Natural killer cell (primary cell): ENCODE data around the gene CCDC85C. TPM values are rescaled to one million over a fixed set of nuclear protein-coding genes. Genes with fewer than 3 reads are reported as not detected.

Experiments
- ATAC-seq, 3 donors: fragments of 150-1000 bp in 2 of 3; fragments of 200-7000 bp in 1 of 3; cut with Tn5 transposase; 1 replicate in 1 of 3; 2 replicates in 2 of 3; pipeline ENCODE4 v1.10.0; 2021; ENCODE audit warnings: mild to moderate bottlenecking in 2 of 3, moderate library complexity in 2 of 3
- DNase-seq, 2 donors: peaks; one replicate each; pipeline versions ENCODE4 v3.0.0 to v3.0.0-alpha.2; 2013 to 2021; ENCODE audit warnings: mixed read lengths in 1 of 2
- H3K27ac ChIP-seq: one replicate; pipeline ENCODE4 v1.5.1; 2013; ENCODE audit warnings: mild to moderate bottlenecking, low read length
- H3K27me3 ChIP-seq: one replicate; pipeline ENCODE4 v1.6.1; 2013; ENCODE audit warnings: low read length; ENCODE audit not compliant: control insufficient read depth, insufficient read depth
- H3K36me3 ChIP-seq: one replicate; pipeline ENCODE4 v1.6.1; 2013; ENCODE audit warnings: low read length; ENCODE audit not compliant: control insufficient read depth, insufficient read depth
- H3K4me1 ChIP-seq: one replicate; pipeline ENCODE4 v1.6.1; 2013; ENCODE audit warnings: low read length; ENCODE audit not compliant: control insufficient read depth, insufficient read depth
- H3K4me3 ChIP-seq: one replicate; pipeline ENCODE4 v1.5.1; 2013; ENCODE audit warnings: low read length
- H3K9me3 ChIP-seq: one replicate; pipeline ENCODE4 v1.6.1; 2013; ENCODE audit warnings: low read length; ENCODE audit not compliant: control insufficient read depth, insufficient read depth
- H3K27ac Mint-ChIP-seq, 2 donors: one replicate each; pipeline ENCODE4 v1.8.0; 2022; ENCODE audit warnings: mild to moderate bottlenecking in 2 of 2, mixed read lengths in 2 of 2, moderate library complexity in 1 of 2
- H3K27me3 Mint-ChIP-seq, 2 donors: one replicate each; pipeline ENCODE4 v1.8.0; 2022; ENCODE audit warnings: low read depth in 2 of 2, mixed read lengths in 2 of 2
- H3K36me3 Mint-ChIP-seq: one replicate; pipeline ENCODE4 v1.8.0; 2022; ENCODE audit warnings: mixed read lengths
- H3K4me1 Mint-ChIP-seq, 2 donors: one replicate each; pipeline ENCODE4 v1.8.0; 2022; ENCODE audit warnings: mixed read lengths in 2 of 2
- H3K4me3 Mint-ChIP-seq: one replicate; pipeline ENCODE4 v1.8.0; 2022; ENCODE audit warnings: mild to moderate bottlenecking, moderate library complexity, mixed read lengths
- H3K9me3 Mint-ChIP-seq, 2 donors: one replicate each; pipeline ENCODE4 v1.8.0; 2022; ENCODE audit warnings: mixed read lengths in 2 of 2
- CTCF ChIP-seq: fragments of 200-600 bp; IDR thresholded peaks from one replicate; pipeline ENCODE4 v1.8.0; 2022; ENCODE audit warnings: antibody characterized with exemption
- WGBS: methylation state at CpG from one replicate; pipeline ENCODE4 v1.1.7; 2013; ENCODE audit warnings: missing lambda C conversion rate; ENCODE audit not compliant: insufficient coverage; 5-methylcytosine and 5-hydroxymethylcytosine counted together
- intact Hi-C: fragments of 100-400 bp; cut with micrococcal nuclease; formaldehyde crosslinking; loops from one replicate; pipeline ENCODE4 v1.14.2; 2022
- total RNA-seq, 4 donors: library from RNA; stranded (reverse); fragments of 120-200 nt in 1 of 4; gene quantifications; one replicate each; pipeline versions ENCODE4 v1.2.3 to v1.2.4, GENCODE V29; 2013 to 2022

CCDC85C gene
- total RNA-seq, 3 donors from 2014 or later (not counting 1 experiment from before 2014, with no cell fraction given), result 0.73 to 4.3 (median 2.8) TPM

GRCh38 chr14:99584823-99585222 is 19.2 kb downstream of the CCDC85C start:
- no peaks in the 10 kb centered on the region for H3K9me3 Mint-ChIP-seq
- H3K9me3 ChIP-seq, result no peaks in the 10 kb centered on the region
- H3K4me3 Mint-ChIP-seq, result no peak overlapping the region
- WGBS, result 85% methylated on average over 2 of the region's 3 CpGs
- DNase-seq (no peak), ATAC-seq (no peak)
- H3K36me3 ChIP-seq, result no peaks in the 10 kb centered on the region
- intact Hi-C loops, result no loop called here
- no peaks in the 10 kb centered on the region for H3K27me3 Mint-ChIP-seq
- H3K36me3 Mint-ChIP-seq, result no peaks in the 10 kb centered on the region
- peaks cover 0 to 4% of the 10 kb centered on the region in 2 donors for H3K4me1 Mint-ChIP-seq
- no peak overlapping the region for H3K27ac ChIP-seq
- no peak overlapping the region for H3K27ac Mint-ChIP-seq
- no peak overlapping the region for H3K4me3 ChIP-seq
- TF ChIP-seq CTCF, result no peak
- H3K27me3 ChIP-seq, result no peaks in the 10 kb centered on the region
- no peaks in the 10 kb centered on the region for H3K4me1 ChIP-seq

- H3K27ac ChIP-seq, result no peak overlapping the region
- DNase-seq, result no peak
- no peaks in the 10 kb centered on the region for H3K36me3 ChIP-seq
- H3K27ac Mint-ChIP-seq, result no peak overlapping the region
- H3K9me3 ChIP-seq, result no peaks in the 10 kb centered on the region
- no peak for TF ChIP-seq CTCF
- no peak for ATAC-seq
- intact Hi-C loops, result no loop called here
- no peaks in the 10 kb centered on the region for H3K4me1 ChIP-seq
- H3K36me3 Mint-ChIP-seq, result no peaks in the 10 kb centered on the region
- no peaks in the 10 kb centered on the region for H3K27me3 Mint-ChIP-seq
- no peaks in the 10 kb centered on the region for H3K4me1 Mint-ChIP-seq
- 92% methylated on average over 11 of the region's 11 CpGs for WGBS
- no peaks in the 10 kb centered on the region for H3K27me3 ChIP-seq
- no peaks in the 10 kb centered on the region for H3K9me3 Mint-ChIP-seq
- no peak overlapping the region for H3K4me3 ChIP-seq
- H3K4me3 Mint-ChIP-seq, result no peak overlapping the region
Observed at GRCh38 chr14:99581938-99582337, 22.1 kb downstream of the CCDC85C start.

- no peak overlapping the region for H3K27ac ChIP-seq
- no peaks in the 10 kb centered on the region for H3K9me3 ChIP-seq
- H3K27me3 ChIP-seq, result no peaks in the 10 kb centered on the region
- H3K36me3 Mint-ChIP-seq, result no peaks in the 10 kb centered on the region
- no peaks in the 10 kb centered on the region for H3K4me1 ChIP-seq
- WGBS, result 93% methylated on average over 16 of the region's 16 CpGs
- H3K9me3 Mint-ChIP-seq, result no peaks in the 10 kb centered on the region
- no peak overlapping the region for H3K4me3 Mint-ChIP-seq
- no peaks in the 10 kb centered on the region for H3K36me3 ChIP-seq
- intact Hi-C loops, result no loop called here
- H3K4me1 Mint-ChIP-seq, result no peaks in the 10 kb centered on the region
- H3K4me3 ChIP-seq, result no peak overlapping the region
- no peak for TF ChIP-seq CTCF
- DNase-seq, result no peak
- no peaks in the 10 kb centered on the region for H3K27me3 Mint-ChIP-seq
- no peak overlapping the region for H3K27ac Mint-ChIP-seq
- ATAC-seq, result no peak
Observed at GRCh38 chr14:99581374-99581773, 22.6 kb downstream of the CCDC85C start.

- intact Hi-C loops, result no loop called here
- no peaks in the 10 kb centered on the region for H3K27me3 ChIP-seq
- DNase-seq (no peak), ATAC-seq (no peak)
- Mint-ChIP-seq H3K36me3 (no peaks in the 10 kb centered on the region), H3K4me3 (no peak overlapping the region), H3K4me1 (no peaks in the 10 kb centered on the region), H3K27ac (no peak overlapping the region), H3K9me3 (no peaks in the 10 kb centered on the region), H3K27me3 (no peaks in the 10 kb centered on the region)
- WGBS, result 78% methylated on average over 14 of the region's 14 CpGs
- H3K4me3 ChIP-seq, result no peak overlapping the region
- H3K27ac ChIP-seq, result no peak overlapping the region
- no peaks in the 10 kb centered on the region for H3K9me3 ChIP-seq
- H3K4me1 ChIP-seq, result no peaks in the 10 kb centered on the region
- H3K36me3 ChIP-seq, result no peaks in the 10 kb centered on the region
- no peak for TF ChIP-seq CTCF
Observed at GRCh38 chr14:99579903-99580571, 24.0 kb downstream of the CCDC85C start.
